Measurements from ENCODE around the gene NFATC1. TPM values are rescaled to one million over a fixed set of nuclear protein-coding genes. Genes with fewer than 3 reads are reported as not detected.

The NFATC1 gene
- total RNA-seq, 1 donor, result 23.9 TPM

- Histone ChIP-seq H3K9me3 (ENCODE audit: low read depth, low read length) (no peaks in the 10 kb centered on the region), H3K4me3 (ENCODE audit: low read length) (no peak overlapping the region), H3K4me1 (ENCODE audit: insufficient read depth, low read length) (no peaks in the 10 kb centered on the region), H3K27me3 (ENCODE audit: insufficient read depth, low read length) (no peaks in the 10 kb centered on the region)
Observed at GRCh38 chr18:79489051-79489898, 93.5 kb downstream of the NFATC1 start.

GRCh38 chr18:79489899-79490625 is 94.3 kb downstream of the NFATC1 start:
- Histone ChIP-seq H3K27me3 (ENCODE audit: insufficient read depth, low read length) (no peaks in the 10 kb centered on the region), H3K4me3 (ENCODE audit: low read length) (no peak overlapping the region), H3K9me3 (ENCODE audit: low read depth, low read length) (no peaks in the 10 kb centered on the region), H3K4me1 (ENCODE audit: insufficient read depth, low read length) (no peaks in the 10 kb centered on the region)

GRCh38 chr18:79490626-79491041 is 94.9 kb downstream of the NFATC1 start:
- no peak overlapping the region for H3K4me3 ChIP-seq (ENCODE audit: low read length)
- no peaks in the 10 kb centered on the region for H3K27me3 ChIP-seq (ENCODE audit: insufficient read depth, low read length)
- no peaks in the 10 kb centered on the region for H3K4me1 ChIP-seq (ENCODE audit: insufficient read depth, low read length)
- H3K9me3 ChIP-seq (ENCODE audit: low read depth, low read length), result no peaks in the 10 kb centered on the region

- Histone ChIP-seq H3K4me1 (ENCODE audit: insufficient read depth, low read length) (no peaks in the 10 kb centered on the region), H3K27me3 (ENCODE audit: insufficient read depth, low read length) (no peaks in the 10 kb centered on the region), H3K4me3 (ENCODE audit: low read length) (no peak overlapping the region), H3K9me3 (ENCODE audit: low read depth, low read length) (no peaks in the 10 kb centered on the region)
Observed at GRCh38 chr18:79491081-79491551, 95.4 kb downstream of the NFATC1 start.

GRCh38 chr18:79493211-79493800 is 97.6 kb downstream of the NFATC1 start:
- H3K27me3 ChIP-seq (ENCODE audit: insufficient read depth, low read length), result no peaks in the 10 kb centered on the region

GRCh38 chr18:79493801-79494211 is 98.1 kb downstream of the NFATC1 start:
- Histone ChIP-seq H3K9me3 (ENCODE audit: low read depth, low read length) (peaks cover 10% of the 10 kb centered on the region), H3K4me3 (ENCODE audit: low read length) (no peak overlapping the region), H3K27me3 (ENCODE audit: insufficient read depth, low read length) (no peaks in the 10 kb centered on the region), H3K4me1 (ENCODE audit: insufficient read depth, low read length) (peaks cover 12% of the 10 kb centered on the region)

More at GRCh38 chr18:79493211-79493800, 97.6 kb downstream of the NFATC1 start:
- peaks cover 12% of the 10 kb centered on the region for H3K4me1 ChIP-seq (ENCODE audit: insufficient read depth, low read length)
- peaks cover 5% of the 10 kb centered on the region for H3K9me3 ChIP-seq (ENCODE audit: low read depth, low read length)
- no peak overlapping the region for H3K4me3 ChIP-seq (ENCODE audit: low read length)

GRCh38 chr18:79494936-79495335 is 99.2 kb downstream of the NFATC1 start:
- Histone ChIP-seq H3K27me3 (ENCODE audit: insufficient read depth, low read length) (no peaks in the 10 kb centered on the region), H3K4me3 (ENCODE audit: low read length) (no peak overlapping the region), H3K4me1 (ENCODE audit: insufficient read depth, low read length) (peaks cover 12% of the 10 kb centered on the region), H3K9me3 (ENCODE audit: low read depth, low read length) (peaks cover 21% of the 10 kb centered on the region)

GRCh38 chr18:79495591-79496071 is 99.9 kb downstream of the NFATC1 start:
- H3K27me3 ChIP-seq (ENCODE audit: insufficient read depth, low read length), result no peaks in the 10 kb centered on the region
- H3K4me3 ChIP-seq (ENCODE audit: low read length), result no peak overlapping the region
- H3K9me3 ChIP-seq (ENCODE audit: low read depth, low read length), result peaks cover 28% of the 10 kb centered on the region
- H3K4me1 ChIP-seq (ENCODE audit: insufficient read depth, low read length), result peaks cover 12% of the 10 kb centered on the region

- H3K9me3 ChIP-seq (ENCODE audit: low read depth, low read length), result peaks cover 31% of the 10 kb centered on the region
- no peak overlapping the region for H3K4me3 ChIP-seq (ENCODE audit: low read length)
- peaks cover 12% of the 10 kb centered on the region for H3K4me1 ChIP-seq (ENCODE audit: insufficient read depth, low read length)
- no peaks in the 10 kb centered on the region for H3K27me3 ChIP-seq (ENCODE audit: insufficient read depth, low read length)
Observed at GRCh38 chr18:79496237-79496977, 100.7 kb downstream of the NFATC1 start.

- Histone ChIP-seq H3K27me3 (ENCODE audit: insufficient read depth, low read length) (no peaks in the 10 kb centered on the region), H3K9me3 (ENCODE audit: low read depth, low read length) (peaks cover 31% of the 10 kb centered on the region), H3K4me3 (ENCODE audit: low read length) (no peak overlapping the region), H3K4me1 (ENCODE audit: insufficient read depth, low read length) (peaks cover 12% of the 10 kb centered on the region)
Observed at GRCh38 chr18:79496978-79497637, 101.4 kb downstream of the NFATC1 start.

- no peaks in the 10 kb centered on the region for H3K27me3 ChIP-seq (ENCODE audit: insufficient read depth, low read length)
- H3K4me1 ChIP-seq (ENCODE audit: insufficient read depth, low read length), result peaks cover 12% of the 10 kb centered on the region
- peaks cover 31% of the 10 kb centered on the region for H3K9me3 ChIP-seq (ENCODE audit: low read depth, low read length)
- no peak overlapping the region for H3K4me3 ChIP-seq (ENCODE audit: low read length)
Observed at GRCh38 chr18:79497638-79498081, 101.9 kb downstream of the NFATC1 start.

- Histone ChIP-seq H3K27me3 (ENCODE audit: insufficient read depth, low read length) (no peaks in the 10 kb centered on the region), H3K9me3 (ENCODE audit: low read depth, low read length) (peaks cover 31% of the 10 kb centered on the region), H3K4me3 (ENCODE audit: low read length) (no peak overlapping the region), H3K4me1 (ENCODE audit: insufficient read depth, low read length) (peaks cover 12% of the 10 kb centered on the region)
Observed at GRCh38 chr18:79498662-79499061, 102.9 kb downstream of the NFATC1 start.

GRCh38 chr18:79501006-79501405 is 105.3 kb downstream of the NFATC1 start:
- no peaks in the 10 kb centered on the region for H3K27me3 ChIP-seq (ENCODE audit: insufficient read depth, low read length)
- H3K4me3 ChIP-seq (ENCODE audit: low read length), result no peak overlapping the region
- H3K4me1 ChIP-seq (ENCODE audit: insufficient read depth, low read length), result peaks cover 16% of the 10 kb centered on the region
- peaks cover 31% of the 10 kb centered on the region for H3K9me3 ChIP-seq (ENCODE audit: low read depth, low read length)

- Histone ChIP-seq H3K4me1 (ENCODE audit: insufficient read depth, low read length) (peaks cover 22% of the 10 kb centered on the region), H3K27me3 (ENCODE audit: insufficient read depth, low read length) (no peaks in the 10 kb centered on the region), H3K9me3 (ENCODE audit: low read depth, low read length) (peaks cover 31% of the 10 kb centered on the region), H3K4me3 (ENCODE audit: low read length) (no peak overlapping the region)
Observed at GRCh38 chr18:79502782-79503181, 107.1 kb downstream of the NFATC1 start.

Measured in mononuclear cell (primary cell).